Measurements from ENCODE around the gene CCDC92. TPM values are rescaled to one million over a fixed set of nuclear protein-coding genes. Genes with fewer than 3 reads are reported as not detected.

Gene CCDC92
- polyA plus RNA-seq, 4 donors: 21.1 to 33.5 (median 29.2) TPM

DNA sequence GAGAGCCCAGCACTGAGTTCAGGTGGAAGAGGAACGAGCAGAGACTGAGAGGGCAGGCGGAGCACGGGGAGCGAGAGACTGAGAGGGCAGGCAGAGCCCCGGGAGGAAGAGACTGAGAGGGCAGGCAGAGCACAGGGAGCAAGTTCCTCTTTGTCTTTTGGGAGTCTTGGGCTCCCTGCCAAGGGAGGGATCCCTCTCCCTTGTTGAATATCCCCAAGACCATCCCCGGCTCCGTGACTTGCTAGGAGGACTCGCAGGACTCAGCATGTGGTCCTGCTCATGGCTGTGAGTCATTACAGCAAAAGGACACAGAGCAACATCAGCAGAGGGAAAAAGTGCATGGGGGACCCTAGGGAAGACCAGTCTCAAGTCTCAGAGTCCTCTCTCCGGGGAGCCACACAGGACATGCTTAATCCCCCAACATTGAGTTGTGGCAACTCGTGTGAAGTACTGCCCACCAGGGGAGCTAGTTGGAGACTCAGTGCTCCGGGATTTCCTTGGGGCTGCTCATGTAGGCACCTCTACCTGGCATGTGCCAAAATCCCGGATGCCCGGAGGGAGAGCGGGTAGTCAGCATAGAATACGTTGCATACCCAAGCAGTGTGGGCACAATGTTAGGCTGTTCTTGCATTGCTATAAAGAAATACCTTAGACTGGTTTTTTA lies 81.0 kb downstream of the CCDC92 start:
- H3K9me3 ChIP-seq (ENCODE audit: control insufficient read depth in 2 of 2, insufficient read depth in 1 of 2, low read depth in 1 of 2, low read length in 1 of 2): no peaks in the 10 kb centered on the region
- FAIRE-seq (no peak), DNase-seq (no peak)
- no peak overlapping the region for H3K27ac ChIP-seq (ENCODE audit: low read depth in 1 of 3, low read length in 2 of 3)
- no peaks in the 10 kb centered on the region for H3K27me3 ChIP-seq (ENCODE audit: control insufficient read depth in 3 of 3, insufficient read depth in 3 of 3, low read length in 3 of 3)
- H3K4me3 ChIP-seq (ENCODE audit: low read depth in 1 of 3, low read length in 3 of 3): no peak overlapping the region
- H3K36me3 ChIP-seq (ENCODE audit: control insufficient read depth in 3 of 3, insufficient read depth in 2 of 3, low read depth in 1 of 3, low read length in 3 of 3): no peaks in the 10 kb centered on the region
- 73 to 77% (median 77%) methylated on average over 15 of the region's 15 CpGs for WGBS, 3 donors
- H3K4me1 ChIP-seq (ENCODE audit: control insufficient read depth in 3 of 3, insufficient read depth in 2 of 3, low read depth in 1 of 3, low read length in 2 of 3): no peaks in the 10 kb centered on the region

DNA sequence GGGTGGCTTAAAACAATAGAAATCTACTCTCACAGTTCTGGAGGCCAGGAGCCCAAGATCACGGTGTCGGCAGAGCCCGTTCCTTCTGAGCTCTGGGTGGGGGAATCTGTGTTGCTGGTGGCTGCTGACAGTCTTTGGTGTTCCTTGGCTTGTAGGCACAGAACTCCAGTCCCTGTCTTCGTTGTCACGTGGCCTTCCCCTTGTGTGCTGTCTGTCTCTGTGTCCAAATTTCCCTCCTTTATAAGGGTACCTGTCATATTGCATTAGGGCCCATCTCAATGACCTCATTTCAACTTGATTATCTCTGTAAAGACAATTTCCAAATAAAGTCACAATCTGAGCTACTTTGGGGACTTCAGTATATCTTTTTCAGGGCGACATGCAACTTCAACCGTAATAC lies 81.6 kb downstream of the CCDC92 start:
- FAIRE-seq (no peak), DNase-seq (no peak)
- H3K27ac ChIP-seq (ENCODE audit: low read depth in 1 of 3, low read length in 2 of 3): no peak overlapping the region
- H3K27me3 ChIP-seq (ENCODE audit: control insufficient read depth in 3 of 3, insufficient read depth in 3 of 3, low read length in 3 of 3): no peaks in the 10 kb centered on the region
- no peaks in the 10 kb centered on the region for H3K36me3 ChIP-seq (ENCODE audit: control insufficient read depth in 3 of 3, insufficient read depth in 2 of 3, low read depth in 1 of 3, low read length in 3 of 3)
- H3K4me1 ChIP-seq (ENCODE audit: control insufficient read depth in 3 of 3, insufficient read depth in 2 of 3, low read depth in 1 of 3, low read length in 2 of 3): no peaks in the 10 kb centered on the region
- no peak overlapping the region for H3K4me3 ChIP-seq (ENCODE audit: low read depth in 1 of 3, low read length in 3 of 3)
- WGBS, 3 donors: 89 to 92% (median 92%) methylated on average over 7 of the region's 7 CpGs
- H3K9me3 ChIP-seq (ENCODE audit: control insufficient read depth in 2 of 2, insufficient read depth in 1 of 2, low read depth in 1 of 2, low read length in 1 of 2): no peaks in the 10 kb centered on the region

DNA sequence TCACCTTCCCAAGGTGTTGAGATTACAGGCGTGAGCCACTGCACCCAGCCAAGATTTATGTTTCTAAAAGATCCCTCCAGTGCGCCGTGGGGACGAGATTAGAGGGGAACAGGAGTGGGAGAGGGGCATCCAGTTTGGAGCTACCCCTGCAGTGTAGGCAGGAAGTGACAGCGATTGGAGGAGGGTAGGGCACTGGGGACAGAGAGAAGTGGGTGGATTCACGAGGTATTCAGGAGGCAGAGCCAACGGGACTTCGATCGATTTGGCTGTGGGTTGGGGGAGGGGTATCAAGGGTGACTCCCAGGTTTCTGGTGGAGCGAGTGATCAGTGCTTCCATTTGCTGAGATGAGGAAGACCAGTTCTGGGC lies 82.1 kb downstream of the CCDC92 start:
- 38 to 62% (median 47%) methylated on average over 10 of the region's 10 CpGs for WGBS, 3 donors
- Histone ChIP-seq H3K27ac (ENCODE audit: low read depth in 1 of 3, low read length in 2 of 3) (no peak overlapping the region), H3K9me3 (ENCODE audit: control insufficient read depth in 2 of 2, insufficient read depth in 1 of 2, low read depth in 1 of 2, low read length in 1 of 2) (no peaks in the 10 kb centered on the region), H3K4me3 (ENCODE audit: low read depth in 1 of 3, low read length in 3 of 3) (no peak overlapping the region), H3K36me3 (ENCODE audit: control insufficient read depth in 3 of 3, insufficient read depth in 2 of 3, low read depth in 1 of 3, low read length in 3 of 3) (no peaks in the 10 kb centered on the region), H3K27me3 (ENCODE audit: control insufficient read depth in 3 of 3, insufficient read depth in 3 of 3, low read length in 3 of 3) (no peaks in the 10 kb centered on the region), H3K4me1 (ENCODE audit: control insufficient read depth in 3 of 3, insufficient read depth in 2 of 3, low read depth in 1 of 3, low read length in 2 of 3) (no peaks in the 10 kb centered on the region)
- FAIRE-seq (no peak), DNase-seq (no peak)

DNA sequence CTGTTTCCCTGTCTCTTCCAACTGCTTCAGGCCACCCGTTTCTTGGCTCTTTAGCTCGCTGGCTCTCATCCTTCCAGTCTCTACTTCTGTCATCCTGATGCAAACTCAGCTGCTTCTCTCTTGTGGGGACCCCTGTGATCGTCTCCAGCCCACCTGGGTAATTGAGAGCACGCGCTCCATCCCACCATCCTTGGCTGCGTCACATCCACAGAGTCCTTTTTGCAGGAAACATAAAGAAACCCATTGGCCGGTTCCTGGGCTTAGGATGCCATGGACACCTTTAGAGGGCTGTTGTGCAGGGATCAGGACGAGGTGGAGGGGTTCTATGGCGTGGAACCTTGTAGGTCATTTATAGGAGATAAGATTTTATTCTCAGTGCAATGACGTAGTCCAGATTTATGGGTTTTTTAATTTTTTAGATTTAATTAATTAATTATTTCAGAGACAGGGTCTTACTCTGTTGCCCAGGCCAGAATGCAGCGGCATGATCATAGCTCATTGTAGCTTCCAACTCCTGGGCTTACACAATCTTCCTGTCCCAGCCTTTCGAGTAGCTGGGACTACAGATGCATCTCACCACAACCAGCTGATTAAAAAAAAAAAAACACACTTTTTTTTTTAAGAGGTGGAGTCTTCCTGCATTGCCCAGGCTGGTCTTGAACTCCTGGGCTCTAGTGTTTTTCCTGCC lies 82.6 kb downstream of the CCDC92 start:
- DNase-seq (no peak), FAIRE-seq (no peak)
- H3K27me3 ChIP-seq (ENCODE audit: control insufficient read depth in 3 of 3, insufficient read depth in 3 of 3, low read length in 3 of 3): no peaks in the 10 kb centered on the region
- no peaks in the 10 kb centered on the region for H3K9me3 ChIP-seq (ENCODE audit: control insufficient read depth in 2 of 2, insufficient read depth in 1 of 2, low read depth in 1 of 2, low read length in 1 of 2)
- H3K36me3 ChIP-seq (ENCODE audit: control insufficient read depth in 3 of 3, insufficient read depth in 2 of 3, low read depth in 1 of 3, low read length in 3 of 3): no peaks in the 10 kb centered on the region
- no peaks in the 10 kb centered on the region for H3K4me1 ChIP-seq (ENCODE audit: control insufficient read depth in 3 of 3, insufficient read depth in 2 of 3, low read depth in 1 of 3, low read length in 2 of 3)
- H3K4me3 ChIP-seq (ENCODE audit: low read depth in 1 of 3, low read length in 3 of 3): no peak overlapping the region
- H3K27ac ChIP-seq (ENCODE audit: low read depth in 1 of 3, low read length in 2 of 3): no peak overlapping the region
- 80 to 83% (median 83%) methylated on average over 12 of the region's 12 CpGs for WGBS, 3 donors

DNA sequence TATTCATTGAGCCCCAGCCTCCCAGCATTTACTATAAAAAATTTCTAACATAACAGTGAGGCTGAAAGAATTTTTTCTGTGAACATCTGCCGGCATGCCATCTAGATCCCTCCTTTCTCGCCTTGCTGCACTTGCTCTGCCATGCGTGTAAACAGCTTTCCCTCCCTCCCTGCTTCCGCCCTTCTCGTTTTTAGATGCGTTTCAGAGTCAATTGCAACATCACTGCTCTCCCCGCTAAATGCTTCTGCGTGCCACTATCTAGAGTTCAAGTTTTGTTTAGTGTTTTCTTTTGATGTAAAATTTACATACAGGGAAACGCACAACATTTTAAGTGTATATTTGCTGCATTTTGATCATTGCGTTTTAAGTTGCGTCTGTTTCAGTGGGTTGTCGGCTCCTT lies 83.6 kb downstream of the CCDC92 start:
- no peak for FAIRE-seq

DNA sequence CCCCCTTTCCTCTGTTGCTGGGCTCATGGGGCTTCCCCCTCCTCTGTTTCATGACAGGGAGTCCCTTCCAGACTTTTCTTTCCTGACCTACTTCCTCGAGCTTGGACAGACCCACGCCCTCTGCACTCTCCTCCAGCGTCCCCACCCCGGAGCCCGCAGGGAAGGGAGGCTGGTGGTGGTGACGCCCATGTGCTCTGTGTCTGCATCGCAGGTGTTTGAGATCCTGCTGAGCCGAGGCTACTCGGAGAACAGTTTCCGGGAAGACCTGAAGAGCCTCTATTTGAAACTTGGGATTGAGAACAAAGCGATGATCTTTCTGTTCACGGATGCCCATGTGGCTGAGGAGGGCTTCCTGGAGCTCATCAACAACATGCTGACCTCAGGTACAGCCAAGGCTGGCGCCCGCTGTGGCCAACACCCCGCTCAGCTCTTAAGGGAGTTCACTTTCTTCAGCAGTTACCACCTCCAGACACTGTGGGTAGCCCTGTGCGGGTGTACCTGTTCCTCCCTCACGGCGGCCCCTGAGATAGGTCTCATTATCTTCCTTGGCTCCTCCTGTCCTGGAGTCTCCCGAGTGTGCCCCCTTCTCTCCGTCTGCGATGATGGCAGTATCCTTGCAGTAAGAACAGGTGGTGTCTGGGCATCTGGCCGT lies 85.6 kb downstream of the CCDC92 start:
- peak in 1 of 2 donors; percentile 60 for DNase-seq
- no peak overlapping the region for H3K4me3 ChIP-seq (ENCODE audit: low read depth in 1 of 3, low read length in 3 of 3)
- H3K27ac ChIP-seq (ENCODE audit: low read depth in 1 of 3, low read length in 2 of 3): no peak overlapping the region
- FAIRE-seq: no peak
- peaks cover 0 to 4% of the 10 kb centered on the region in 2 donors for H3K9me3 ChIP-seq (ENCODE audit: control insufficient read depth in 2 of 2, insufficient read depth in 1 of 2, low read depth in 1 of 2, low read length in 1 of 2)
- H3K4me1 ChIP-seq (ENCODE audit: control insufficient read depth in 3 of 3, insufficient read depth in 2 of 3, low read depth in 1 of 3, low read length in 2 of 3): no peaks in the 10 kb centered on the region
- H3K36me3 ChIP-seq (ENCODE audit: control insufficient read depth in 3 of 3, insufficient read depth in 2 of 3, low read depth in 1 of 3, low read length in 3 of 3): no peaks in the 10 kb centered on the region
- 48 to 71% (median 50%) methylated on average over 22 of the region's 22 CpGs for WGBS, 3 donors
- H3K27me3 ChIP-seq (ENCODE audit: control insufficient read depth in 3 of 3, insufficient read depth in 3 of 3, low read length in 3 of 3): no peaks in the 10 kb centered on the region

More for the DNA sequence above, 83.6 kb downstream of the CCDC92 start:
- Histone ChIP-seq H3K27me3 (ENCODE audit: control insufficient read depth in 3 of 3, insufficient read depth in 3 of 3, low read length in 3 of 3) (no peaks in the 10 kb centered on the region), H3K4me1 (ENCODE audit: control insufficient read depth in 3 of 3, insufficient read depth in 2 of 3, low read depth in 1 of 3, low read length in 2 of 3) (no peaks in the 10 kb centered on the region), H3K4me3 (ENCODE audit: low read depth in 1 of 3, low read length in 3 of 3) (no peak overlapping the region), H3K36me3 (ENCODE audit: control insufficient read depth in 3 of 3, insufficient read depth in 2 of 3, low read depth in 1 of 3, low read length in 3 of 3) (no peaks in the 10 kb centered on the region), H3K27ac (ENCODE audit: low read depth in 1 of 3, low read length in 2 of 3) (no peak overlapping the region), H3K9me3 (ENCODE audit: control insufficient read depth in 2 of 2, insufficient read depth in 1 of 2, low read depth in 1 of 2, low read length in 1 of 2) (peaks cover 0 to 4% of the 10 kb centered on the region in 2 donors)
- 75 to 86% (median 83%) methylated on average over 12 of the region's 12 CpGs for WGBS, 3 donors
- no peak for DNase-seq

DNA sequence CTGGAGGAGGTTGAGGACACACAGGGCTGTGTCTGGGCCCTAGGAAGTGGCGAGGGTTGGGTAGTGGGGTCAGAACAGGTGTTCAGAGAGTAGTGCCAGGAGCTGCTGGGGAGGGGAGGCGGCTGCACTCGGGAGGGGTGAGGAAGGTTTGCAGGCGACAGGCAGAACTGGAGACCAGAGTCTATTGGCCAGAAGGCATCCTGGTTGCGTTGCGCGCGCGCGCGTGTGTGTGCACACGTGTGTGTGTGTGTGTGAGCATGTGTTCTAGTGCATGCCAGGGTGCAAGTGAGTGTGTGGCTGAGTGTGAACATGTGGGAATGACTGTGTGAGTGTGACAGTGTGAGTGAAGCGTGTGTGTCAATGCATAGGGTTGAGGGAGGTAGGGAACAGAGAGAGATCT lies 86.4 kb downstream of the CCDC92 start:
- WGBS, 3 donors: 71 to 83% (median 79%) methylated on average over 13 of the region's 13 CpGs
- no peak for DNase-seq
- FAIRE-seq: no peak
- Histone ChIP-seq H3K4me1 (ENCODE audit: control insufficient read depth in 3 of 3, insufficient read depth in 2 of 3, low read depth in 1 of 3, low read length in 2 of 3) (no peaks in the 10 kb centered on the region), H3K27ac (ENCODE audit: low read depth in 1 of 3, low read length in 2 of 3) (no peak overlapping the region), H3K36me3 (ENCODE audit: control insufficient read depth in 3 of 3, insufficient read depth in 2 of 3, low read depth in 1 of 3, low read length in 3 of 3) (no peaks in the 10 kb centered on the region), H3K27me3 (ENCODE audit: control insufficient read depth in 3 of 3, insufficient read depth in 3 of 3, low read length in 3 of 3) (no peaks in the 10 kb centered on the region), H3K4me3 (ENCODE audit: low read depth in 1 of 3, low read length in 3 of 3) (no peak overlapping the region), H3K9me3 (ENCODE audit: control insufficient read depth in 2 of 2, insufficient read depth in 1 of 2, low read depth in 1 of 2, low read length in 1 of 2) (peaks cover 0 to 4% of the 10 kb centered on the region in 2 donors)
